Stimulated activated CD8-positive, alpha-beta memory T cell treated with anti-CD3 and anti-CD28 coated beads, Interleukin-7, amount 100 ng/mL, for 24 hours (primary cell): ENCODE results near the gene MTHFD2L.

Source experiments
- DNase-seq: peaks from one replicate; pipeline ENCODE4 v3.0.0-alpha.2; 2020; ENCODE audit warnings: low read depth

Gene MTHFD2L

DNA sequence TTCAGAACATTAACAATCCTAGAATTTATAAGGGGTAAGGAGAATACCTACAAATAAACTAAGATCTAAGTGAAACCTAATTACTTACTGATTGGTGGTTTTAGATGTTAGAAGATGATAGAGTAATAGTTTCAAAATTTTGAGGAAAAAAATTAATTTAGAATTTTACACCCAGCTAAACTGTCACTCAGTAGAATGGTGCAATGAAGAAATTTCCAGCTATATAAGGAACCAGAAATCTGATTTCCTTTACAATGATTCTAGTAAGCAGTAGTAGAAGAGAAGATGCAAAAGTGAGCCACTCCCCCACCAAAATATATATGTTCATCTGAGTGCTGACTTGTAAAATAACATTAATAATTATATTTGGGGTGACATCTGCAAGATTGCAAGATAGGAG, 95.0 kb downstream of the MTHFD2L start:
- DNase-seq: no peak

DNA sequence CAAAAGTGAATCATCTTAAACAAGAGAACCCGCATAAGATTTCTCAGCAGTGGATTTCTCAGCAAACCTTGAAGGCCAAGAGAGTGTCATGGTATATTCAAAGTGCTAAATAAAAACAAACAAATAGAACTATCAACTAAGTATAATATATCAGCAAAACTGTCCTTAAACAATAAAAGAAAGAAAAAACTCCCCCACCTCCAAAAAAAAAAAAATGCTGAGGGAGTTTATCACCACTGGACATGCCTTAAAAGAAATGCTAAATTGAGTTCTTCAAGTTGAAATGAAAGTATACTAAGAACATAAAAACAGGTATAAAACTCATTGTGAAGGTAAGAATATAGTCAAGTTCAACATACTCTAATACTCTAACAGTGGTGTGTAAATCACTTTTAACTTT, 96.5 kb downstream of the MTHFD2L start:
- DNase-seq: no peak

DNA sequence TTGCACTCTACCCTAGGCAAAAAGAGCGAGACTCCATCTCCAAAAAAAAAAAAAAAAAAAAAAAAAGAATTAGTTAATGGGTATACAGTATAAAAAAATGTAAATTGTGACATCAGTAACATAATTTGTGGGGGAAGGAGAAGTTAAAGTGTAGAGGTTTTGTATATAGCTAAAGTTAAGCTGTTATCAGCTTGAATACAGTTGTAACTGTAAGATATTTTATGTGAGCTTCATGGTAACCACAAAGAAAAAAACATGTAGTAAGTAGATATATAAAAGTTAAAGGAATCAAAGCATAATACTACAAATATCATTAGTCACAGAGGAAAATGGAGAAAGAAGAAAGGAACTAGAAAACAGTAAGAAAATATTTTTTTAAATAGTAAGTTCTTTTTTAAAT, 97.2 kb downstream of the MTHFD2L start:
- no peak for DNase-seq

DNA sequence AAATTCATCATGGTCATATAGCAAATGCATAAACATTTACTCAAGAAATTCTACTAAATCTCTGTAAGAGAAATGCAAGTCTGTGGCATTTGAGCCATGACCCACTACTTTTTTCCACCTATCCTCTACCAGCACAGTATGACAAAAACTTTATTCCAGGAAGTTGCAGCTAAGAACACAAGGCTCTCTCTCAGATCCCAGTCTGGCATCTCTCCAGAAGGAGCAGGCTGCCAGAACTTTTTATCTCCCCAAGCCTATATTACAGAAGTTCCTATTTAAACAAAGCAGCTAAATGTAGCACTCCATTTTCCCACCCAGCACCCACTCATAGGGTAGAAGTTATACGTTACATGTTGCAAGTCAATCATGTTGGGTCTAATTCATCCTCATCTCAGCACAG, 101.0 kb downstream of the MTHFD2L start:
- DNase-seq: no peak

DNA sequence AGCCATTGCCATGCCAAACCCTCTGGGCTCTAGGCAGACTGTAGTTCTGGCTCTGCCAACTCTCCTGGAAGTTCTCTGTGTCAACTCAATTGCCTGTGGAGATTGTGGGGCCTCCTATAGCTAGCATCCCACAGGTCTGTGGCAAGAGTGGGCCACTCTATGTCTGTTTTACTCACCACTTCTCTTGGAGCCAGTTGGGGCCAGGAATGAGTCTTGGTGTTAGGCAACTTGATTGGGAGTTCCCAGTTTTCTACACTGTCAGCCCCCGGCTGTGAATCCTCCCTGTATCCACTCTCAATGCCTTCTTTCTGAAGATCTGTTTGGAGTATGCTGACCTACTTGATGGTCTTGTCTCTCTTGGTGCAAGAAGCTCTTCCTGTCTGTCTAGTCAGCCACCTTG, 102.1 kb downstream of the MTHFD2L start:
- DNase-seq: no peak

DNA sequence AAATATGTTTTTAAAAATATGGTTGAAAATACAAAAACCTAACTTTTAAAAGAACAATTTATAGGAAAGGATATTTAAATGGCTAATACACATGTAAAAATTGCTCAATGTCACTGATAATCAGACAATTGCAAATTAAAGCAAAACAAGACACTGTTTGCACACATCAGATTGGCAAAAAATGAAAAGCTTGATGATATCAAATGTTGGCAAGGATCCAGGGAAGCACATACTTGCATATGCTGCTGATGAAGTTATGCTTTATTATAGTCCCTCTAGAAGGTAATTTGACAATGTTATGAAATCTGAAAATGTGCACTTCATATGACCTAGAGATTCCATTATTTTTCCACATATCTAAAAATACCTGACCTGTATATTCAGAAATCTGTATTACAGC, 104.6 kb downstream of the MTHFD2L start:
- DNase-seq: no peak

DNA sequence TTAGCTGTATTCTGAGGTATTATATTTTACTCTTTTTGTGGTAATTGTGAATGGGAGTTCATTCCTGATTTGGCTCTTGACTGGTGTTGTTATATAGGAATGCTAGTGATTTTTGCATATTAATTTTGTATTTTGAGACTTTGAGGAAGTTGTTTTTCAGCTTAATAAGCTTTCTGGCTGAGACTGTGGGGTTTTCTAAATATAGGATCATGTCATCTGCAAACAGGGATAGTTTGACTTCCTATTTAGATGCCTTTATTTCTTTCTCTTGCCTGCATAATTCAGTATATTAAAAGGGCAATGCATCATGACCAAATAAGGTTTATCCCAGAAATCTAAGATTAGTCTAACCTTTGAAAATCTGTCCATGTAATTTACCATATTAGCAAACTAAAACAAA, 105.6 kb downstream of the MTHFD2L start:
- no peak for DNase-seq

DNA sequence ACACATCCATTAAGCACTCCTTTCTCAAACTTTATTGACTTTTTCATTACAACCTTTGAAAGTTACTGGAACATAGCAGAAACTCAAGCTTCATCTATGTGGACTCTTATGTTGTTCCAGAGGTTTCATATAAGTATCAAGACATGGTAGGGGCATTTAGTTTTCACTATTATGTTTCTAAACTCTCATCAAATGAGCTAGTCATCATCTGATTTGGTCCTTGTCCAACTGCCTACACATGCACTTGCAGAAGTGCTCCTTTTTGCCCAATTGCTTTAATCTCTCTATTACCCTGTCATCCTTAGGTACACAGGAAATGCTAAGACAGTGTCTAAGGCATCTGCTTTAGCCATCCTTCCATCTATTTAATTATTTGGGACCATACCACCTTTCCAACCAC, 108.2 kb downstream of the MTHFD2L start:
- no peak for DNase-seq

DNA sequence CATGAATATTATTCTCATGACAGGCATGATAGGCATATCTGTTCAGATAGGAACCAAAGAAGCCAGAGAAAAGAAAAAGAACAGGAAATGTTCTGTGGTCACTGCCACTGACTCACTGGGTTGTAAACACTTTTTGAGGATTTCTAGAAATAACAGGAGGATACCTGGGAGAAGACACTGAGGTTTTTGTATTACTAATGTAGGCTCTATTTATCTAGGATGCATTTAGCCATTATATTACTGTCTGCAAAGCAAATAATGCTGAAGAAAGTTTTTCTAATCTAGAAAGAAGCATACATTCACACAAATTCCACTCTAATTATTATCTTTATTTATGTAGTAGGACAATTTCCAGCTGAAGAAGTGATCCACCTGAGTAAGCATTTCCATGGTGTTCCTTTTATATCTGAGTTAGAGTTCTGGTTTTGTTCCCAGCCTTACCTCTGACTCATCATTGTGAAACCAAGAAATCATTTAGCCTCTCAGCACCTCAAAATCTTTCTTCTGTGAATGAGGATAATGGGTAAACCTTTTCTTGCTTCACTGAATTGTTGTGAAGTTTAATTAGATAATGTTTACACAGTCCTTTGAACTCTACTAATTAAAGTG, 110.2 kb downstream of the MTHFD2L start:
- no peak for DNase-seq

DNA sequence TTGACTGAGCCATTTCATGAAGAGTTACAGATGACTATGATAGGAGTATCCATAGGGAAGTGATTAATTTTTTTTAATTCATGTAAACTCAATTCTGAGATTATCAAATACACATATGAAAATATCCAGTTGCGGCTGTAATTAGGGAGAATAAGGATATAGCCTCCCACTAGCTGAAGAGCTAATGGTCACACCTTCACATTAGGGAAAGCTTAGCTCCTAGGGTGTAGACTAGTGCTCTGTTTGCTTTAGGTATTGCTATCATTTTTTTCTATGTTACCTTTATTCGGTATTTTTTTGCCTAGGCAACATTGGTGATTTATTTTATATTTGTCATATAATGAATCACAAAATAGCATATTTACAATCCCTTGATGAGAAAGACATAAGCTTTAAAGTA, 110.7 kb downstream of the MTHFD2L start:
- no peak for DNase-seq

DNA sequence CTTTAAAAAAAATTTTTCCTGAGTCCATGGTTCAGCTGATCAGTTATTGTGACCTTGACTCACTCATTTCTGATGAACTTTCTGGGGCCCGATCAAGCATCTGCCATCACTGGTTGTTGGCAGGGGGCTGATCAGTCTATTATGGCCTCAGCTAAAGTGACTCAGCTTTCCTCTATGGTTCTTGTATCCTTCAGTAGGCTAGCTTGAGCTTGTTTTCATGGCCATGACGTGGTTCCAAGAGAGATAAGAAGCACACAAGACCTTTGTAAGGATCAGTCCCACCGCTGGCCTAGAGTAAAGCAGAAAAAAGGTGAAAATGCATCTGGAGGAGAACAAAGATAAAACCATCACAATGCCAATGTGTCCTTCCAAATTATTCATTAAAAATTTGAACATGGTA, 120.6 kb downstream of the MTHFD2L start:
- DNase-seq: no peak

DNA sequence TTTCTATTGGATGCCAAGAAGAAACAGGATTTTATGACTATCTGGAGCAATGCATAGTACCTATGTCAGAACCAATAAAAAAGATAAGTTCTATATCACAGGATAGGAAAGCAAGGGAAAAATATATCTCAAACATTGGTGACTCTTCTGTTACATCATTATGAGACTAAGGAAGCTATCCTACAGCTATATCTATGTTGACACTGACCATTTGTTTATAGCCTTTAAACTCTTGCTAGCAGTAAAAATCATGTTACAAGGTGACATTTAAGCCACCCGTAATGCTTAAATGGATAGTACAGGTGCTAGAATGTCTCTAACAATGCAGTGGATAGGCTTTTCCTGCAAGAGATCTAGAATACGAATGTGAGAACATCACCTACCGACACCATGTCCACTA, 121.8 kb downstream of the MTHFD2L start:
- no peak for DNase-seq

DNA sequence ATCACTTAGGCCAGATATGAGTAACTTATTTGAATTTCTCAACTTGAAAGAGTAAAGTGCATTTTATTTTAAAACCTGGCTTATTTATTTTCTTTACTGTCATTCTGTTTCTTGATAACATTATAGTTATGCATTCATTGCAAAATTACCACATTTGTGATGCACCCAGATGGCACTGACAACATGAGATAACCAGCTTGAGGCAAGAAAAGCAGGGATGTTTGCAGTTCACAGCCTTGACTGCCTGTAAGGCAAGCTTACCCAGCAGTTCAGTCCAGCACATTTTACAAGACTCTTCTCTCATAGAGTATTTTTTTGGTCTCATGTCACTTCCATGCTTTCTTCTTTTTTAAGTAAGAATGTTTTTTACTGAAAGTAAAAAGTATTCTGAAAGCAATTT, 125.0 kb downstream of the MTHFD2L start:
- DNase-seq: no peak

DNA sequence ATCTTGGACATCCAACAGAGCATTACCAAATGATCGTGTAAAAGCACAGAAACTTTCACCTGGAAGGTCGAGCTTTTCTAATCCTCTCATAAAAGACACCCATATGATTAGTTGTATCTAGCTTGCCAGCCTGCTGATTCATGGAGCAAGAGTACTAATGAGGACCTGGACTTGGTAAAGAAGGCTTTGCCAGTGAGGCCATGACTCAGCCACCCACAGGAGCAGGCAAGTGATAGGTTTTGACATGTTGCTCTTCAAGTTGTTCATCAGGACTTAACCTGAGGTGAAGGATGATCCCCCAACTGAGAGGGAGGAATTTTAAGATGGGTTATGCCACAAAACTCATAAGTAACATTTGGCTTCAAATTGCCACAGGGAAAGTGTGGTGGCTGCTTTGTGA, 125.7 kb downstream of the MTHFD2L start:
- DNase-seq: no peak

DNA sequence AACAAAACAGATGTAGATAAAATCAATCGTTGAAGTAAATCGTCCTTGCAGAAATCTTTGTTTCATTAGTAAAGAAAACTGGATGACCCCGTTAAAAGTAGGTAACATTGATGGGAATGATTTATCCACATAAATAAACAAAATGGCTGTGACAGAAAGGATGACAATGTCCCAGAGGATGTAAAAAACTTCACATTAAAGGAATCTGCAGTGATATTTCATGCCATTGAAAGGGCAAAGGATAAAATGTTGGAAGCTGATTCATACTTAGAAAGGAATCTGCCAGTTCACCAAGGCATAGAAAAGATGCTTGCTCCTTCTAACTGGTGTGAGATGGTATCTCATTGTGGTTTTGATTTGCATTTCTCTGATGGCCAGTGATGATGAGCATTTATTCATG, 126.1 kb downstream of the MTHFD2L start:
- DNase-seq: no peak

DNA sequence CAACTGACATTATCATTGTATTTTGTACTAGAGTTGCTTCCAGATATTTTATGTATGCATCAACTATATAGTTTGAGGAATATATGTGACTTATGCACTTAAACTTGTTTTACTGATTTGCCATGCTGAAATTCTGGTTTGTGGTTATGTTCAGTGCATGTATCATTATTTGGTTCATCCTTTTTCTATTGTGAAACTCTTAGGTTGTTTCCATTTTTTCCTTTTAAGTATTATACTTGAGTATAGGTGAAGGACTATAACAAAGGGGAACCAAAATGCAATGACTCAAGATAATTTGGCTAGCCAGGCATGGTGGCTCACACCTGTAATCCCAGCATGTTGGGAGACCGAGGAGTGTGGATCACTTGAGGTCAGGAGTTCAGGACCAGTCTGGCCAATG, 129.2 kb downstream of the MTHFD2L start:
- no peak for DNase-seq

DNA sequence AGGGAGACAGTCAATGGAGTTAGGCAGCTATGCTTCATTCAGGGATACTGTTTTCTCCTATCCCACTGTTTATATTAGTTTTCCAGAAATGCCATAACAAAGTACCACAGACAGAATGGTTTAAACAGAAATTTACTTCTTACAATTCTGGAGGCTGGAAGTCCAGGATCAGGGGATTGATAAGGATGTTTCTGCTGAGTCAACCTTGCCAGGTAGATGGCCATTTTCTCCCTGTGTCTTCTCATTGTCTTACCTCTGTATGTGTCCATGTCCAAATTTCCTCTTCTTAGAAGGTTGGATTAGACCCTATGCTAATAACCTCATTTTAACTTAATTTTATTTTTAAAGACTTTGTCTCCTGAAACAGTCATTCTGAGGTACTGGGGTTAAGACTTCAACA, 129.9 kb downstream of the MTHFD2L start:
- DNase-seq: no peak

DNA sequence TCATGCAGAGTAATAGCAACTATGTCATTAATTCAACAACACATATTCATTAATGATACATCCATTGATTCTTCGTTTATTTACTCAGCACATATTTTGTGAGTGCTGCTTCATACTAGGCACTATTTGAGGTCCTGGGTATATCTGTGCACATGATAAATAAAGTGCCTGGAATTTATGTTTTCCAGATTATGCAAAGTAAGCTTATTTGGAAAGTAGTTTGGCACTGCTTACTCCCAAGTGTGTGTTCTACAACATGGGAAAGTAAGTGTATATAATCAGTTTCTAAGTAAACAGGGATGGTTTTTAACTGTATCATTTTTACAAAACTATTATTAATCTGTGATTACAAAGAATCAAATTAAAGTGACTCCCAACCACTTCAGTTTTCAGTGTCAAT, 133.6 kb downstream of the MTHFD2L start:
- DNase-seq: no peak

DNA sequence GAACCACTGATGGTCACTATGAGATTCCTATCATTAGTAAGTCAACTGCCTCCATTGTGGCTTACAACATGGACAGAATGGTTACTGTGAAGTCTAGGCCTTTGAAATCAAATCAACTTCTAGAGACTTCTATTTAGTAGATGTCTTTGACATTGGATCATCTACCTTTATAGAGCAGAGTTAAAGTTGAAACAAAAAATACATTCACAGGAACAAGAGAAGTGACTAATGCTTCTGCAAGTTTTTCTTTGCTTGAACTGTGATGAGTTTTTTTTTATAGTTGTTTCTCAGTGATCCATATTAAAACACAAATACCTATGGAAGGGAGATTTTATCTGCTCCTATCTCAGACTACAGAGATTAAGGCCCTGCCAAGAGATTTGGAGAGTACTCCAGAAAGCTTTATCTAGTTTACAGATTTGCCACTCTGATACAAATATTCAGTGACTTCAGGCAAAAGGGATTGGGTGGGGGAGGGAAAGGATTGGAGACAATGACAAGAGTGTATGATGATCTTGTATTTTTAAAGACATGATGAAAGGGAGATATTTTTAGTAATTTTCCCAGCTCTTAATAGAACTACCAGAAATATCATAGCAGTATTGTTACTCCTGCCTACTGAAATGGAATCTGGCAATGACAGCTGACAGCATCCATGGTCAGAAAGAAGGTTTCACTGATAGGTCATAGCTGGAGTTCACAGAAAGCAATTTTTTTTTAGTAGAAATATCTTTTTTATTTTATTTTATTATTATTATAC, 134.4 kb downstream of the MTHFD2L start:
- no peak for DNase-seq

DNA sequence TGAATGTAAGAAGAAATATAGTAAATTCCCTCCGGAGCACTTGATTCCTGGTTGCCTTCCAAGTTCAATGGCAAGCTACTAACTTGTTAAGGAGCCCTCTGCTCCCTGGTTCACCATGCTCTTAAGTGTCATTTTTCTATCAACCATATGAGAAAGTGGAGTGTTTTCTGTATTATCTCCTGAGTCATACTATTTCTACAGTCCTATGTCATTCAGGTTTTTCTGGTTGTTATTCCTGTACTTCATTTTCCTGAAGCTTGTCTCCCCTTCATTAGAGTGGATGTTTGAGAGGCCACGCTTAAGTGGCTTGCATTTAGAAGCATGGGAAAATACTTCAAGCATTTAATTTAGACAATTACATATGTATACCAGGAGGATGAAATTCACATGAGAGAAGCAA, 135.6 kb downstream of the MTHFD2L start:
- DNase-seq: no peak

DNA sequence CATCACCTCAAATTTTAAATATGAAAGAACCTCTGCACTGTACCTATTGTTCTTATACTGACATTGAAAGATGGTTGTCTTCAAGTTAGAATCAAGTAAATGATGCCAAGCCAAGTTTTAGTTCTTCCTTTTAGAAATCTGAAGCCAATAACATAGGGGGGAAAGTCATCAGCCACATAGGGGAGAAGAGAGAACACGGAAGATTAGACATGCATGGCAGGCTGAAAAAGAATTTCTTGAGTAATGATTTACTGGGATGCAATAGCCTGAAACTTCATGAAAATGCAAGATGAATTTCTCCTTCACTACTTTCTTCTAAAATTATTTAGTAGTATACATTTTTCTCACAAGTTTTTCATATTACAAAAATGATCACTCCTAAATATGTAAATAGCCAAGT, 136.8 kb downstream of the MTHFD2L start:
- no peak for DNase-seq

DNA sequence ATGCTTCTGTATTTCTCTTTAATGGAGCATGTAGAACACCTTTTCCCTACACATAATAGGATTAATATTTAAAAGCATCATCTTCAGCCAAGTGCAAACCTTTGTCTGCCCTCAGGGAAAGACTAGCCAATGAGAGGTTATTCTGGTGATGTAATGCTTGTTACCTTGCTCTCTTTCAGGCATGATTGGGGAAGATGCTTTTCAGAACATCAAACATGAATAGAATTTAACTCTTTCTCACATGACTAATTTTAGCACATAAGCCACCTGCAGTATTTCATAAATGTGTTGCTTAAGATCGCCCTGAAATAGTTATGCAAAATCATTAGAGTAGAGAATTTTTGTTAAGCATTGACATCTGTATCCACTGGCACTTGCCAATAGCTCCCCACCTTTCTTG, 139.6 kb downstream of the MTHFD2L start:
- no peak for DNase-seq

DNA sequence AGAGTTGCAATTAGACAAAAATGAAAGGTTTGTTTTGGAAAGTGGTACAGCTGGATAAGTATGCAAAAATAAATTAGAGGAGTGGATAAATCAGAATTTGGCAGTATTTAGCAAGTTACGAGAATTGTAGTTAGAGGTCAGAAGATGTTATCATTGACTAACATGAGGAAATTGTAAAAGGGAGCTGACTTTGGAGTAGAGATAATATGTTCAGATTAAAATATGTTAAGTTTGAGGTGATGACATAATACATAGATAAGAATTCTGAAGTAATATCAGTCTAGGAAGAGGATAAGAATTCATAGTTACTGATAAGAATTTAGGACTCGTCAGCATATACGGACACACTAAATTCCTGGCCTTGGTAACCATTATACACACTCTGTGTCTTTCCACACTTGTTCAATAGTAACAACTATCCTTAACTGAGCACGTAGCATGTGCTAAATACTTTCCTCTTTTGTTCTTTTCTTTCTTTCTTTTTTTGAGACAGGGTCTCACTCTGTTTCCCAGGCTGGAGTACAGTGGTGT, 146.2 kb downstream of the MTHFD2L start:
- no peak for DNase-seq

DNA sequence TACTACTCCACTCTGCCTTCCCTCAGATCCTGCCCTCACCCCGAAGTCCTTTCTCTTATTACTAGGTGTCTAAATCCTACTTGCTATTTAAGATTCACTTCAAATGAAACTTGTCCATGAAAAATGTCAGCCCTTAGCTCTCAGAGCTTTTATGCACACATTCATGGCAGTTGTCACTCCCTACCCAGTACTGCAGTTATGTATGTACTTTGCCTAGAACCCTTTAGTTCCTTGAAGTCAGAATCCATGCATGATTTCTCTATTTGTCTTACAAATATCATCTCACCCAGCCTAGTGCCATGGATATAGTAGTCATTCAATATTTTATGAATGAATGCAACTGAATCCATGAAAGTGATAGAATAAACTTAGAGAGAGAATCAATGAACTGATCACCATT, 147.1 kb downstream of the MTHFD2L start:
- DNase-seq: no peak
